ENCODE results near the gene CASP4.
"Not testable (repeated sequence)": the region's sequence is repeated elsewhere in the genome, so short reads cannot be mapped to it uniquely, and the experiment has no call there.

CASP4 gene

GRCh38 chr11:104968355-104968855 lies at the start of gene CASP4:
Gene CASP4, minus strand, starts transcription at chr11:104968574. Its CDS starts 49 bp downstream, at chr11:104968525.
- no peak for DNase-seq

- DNase-seq: no peak
Measured at GRCh38 chr11:105007463-105007862, 39.1 kb upstream of the CASP4 start.

- no peak for DNase-seq
Measured at GRCh38 chr11:105005451-105005845, 37.1 kb upstream of the CASP4 start.

GRCh38 chr11:105004021-105004420 lies 35.6 kb upstream of the CASP4 start:
- DNase-seq: no peak

- no peak for DNase-seq
Measured at GRCh38 chr11:105003151-105003550, 34.8 kb upstream of the CASP4 start.

- DNase-seq: peak in 1 of 2 donors; percentile 1
Measured at GRCh38 chr11:105000797-105001196, 32.4 kb upstream of the CASP4 start.

GRCh38 chr11:105000167-105000566 lies 31.8 kb upstream of the CASP4 start:
- no peak for DNase-seq

- DNase-seq: no peak
Measured at GRCh38 chr11:104999721-105000120, 31.3 kb upstream of the CASP4 start.

GRCh38 chr11:104997288-104997687 lies 28.9 kb upstream of the CASP4 start:
- DNase-seq: no peak

GRCh38 chr11:104995001-104995408 lies 26.6 kb upstream of the CASP4 start:
- no peak for DNase-seq

GRCh38 chr11:104992781-104993180 lies 24.4 kb upstream of the CASP4 start:
- no peak for DNase-seq

GRCh38 chr11:104991994-104992393 lies 23.6 kb upstream of the CASP4 start:
- DNase-seq: no peak

- DNase-seq: no peak
Measured at GRCh38 chr11:104984808-104985207, 16.4 kb upstream of the CASP4 start.

GRCh38 chr11:104979839-104980238 lies 11.5 kb upstream of the CASP4 start:
- no peak for DNase-seq

GRCh38 chr11:104973616-104974015 lies 5.2 kb upstream of the CASP4 start:
- no peak for DNase-seq

- DNase-seq: not testable (repeated sequence)
Measured at GRCh38 chr11:104972924-104973323, 4.5 kb upstream of the CASP4 start.

- DNase-seq: no peak
Measured at GRCh38 chr11:104970756-104971155, 2.4 kb upstream of the CASP4 start.

GRCh38 chr11:104968856-104969776 lies 742 bp upstream of the CASP4 start:
- DNase-seq: no peak

- no peak for DNase-seq
Measured at GRCh38 chr11:104967534-104968354, 630 bp downstream of the CASP4 start.

GRCh38 chr11:104965735-104966134 lies 2.6 kb downstream of the CASP4 start:
- no peak for DNase-seq

GRCh38 chr11:104964247-104964646 lies 4.1 kb downstream of the CASP4 start:
- no peak for DNase-seq

GRCh38 chr11:104962852-104963251 lies 5.5 kb downstream of the CASP4 start:
- DNase-seq: no peak

GRCh38 chr11:104957280-104957679 lies 11.1 kb downstream of the CASP4 start:
- no peak for DNase-seq

GRCh38 chr11:104956528-104956927 lies 11.8 kb downstream of the CASP4 start:
- DNase-seq: no peak

Data from hippocampal formation (tissue), 2 donors.